Activated T-helper 2 cell treated with anti-CD3 and anti-CD28 coated beads, Interferon-gamma antibody, Interleukin-2, Interleukin-4, amounts not matched to agents 10 μg/mL and 5 μg/mL and 100 μg/mL, durations not matched to agents 14 hours and 24 hours and 36 hours (primary cell): Measurements from ENCODE around the gene NTRK2. TPM values are rescaled to one million over a fixed set of nuclear protein-coding genes. Genes with fewer than 3 reads are reported as not detected.

Experiments
- DNase-seq: peaks from one replicate; pipeline ENCODE4 v3.0.0; 2021; ENCODE audit warnings: low spot score
- H3K27ac Mint-ChIP-seq: one replicate; pipeline ENCODE4 v1.8.0; 2021; ENCODE audit warnings: mixed read lengths
- H3K27me3 Mint-ChIP-seq: one replicate; pipeline ENCODE4 v1.8.0; 2021; ENCODE audit warnings: low read depth, mixed read lengths
- H3K36me3 Mint-ChIP-seq: one replicate; pipeline ENCODE4 v1.8.0; 2021; ENCODE audit warnings: low read depth, mixed read lengths
- H3K4me1 Mint-ChIP-seq: one replicate; pipeline ENCODE4 v1.8.0; 2021; ENCODE audit warnings: low read depth, mixed read lengths
- H3K4me3 Mint-ChIP-seq: one replicate; pipeline ENCODE4 v1.8.0; 2021; ENCODE audit warnings: low read depth, mild to moderate bottlenecking, moderate library complexity, mixed read lengths
- H3K9me3 Mint-ChIP-seq: one replicate; pipeline ENCODE4 v1.8.0; 2021; ENCODE audit warnings: mixed read lengths
- intact Hi-C: fragments of 100-400 bp; cut with micrococcal nuclease; formaldehyde crosslinking; loops from one replicate; pipeline ENCODE4 v1.15.1; 2023
- total RNA-seq: library from RNA; stranded (reverse); gene quantifications from 2 replicates; pipeline ENCODE4 v1.2.3, GENCODE V29; 2022

The NTRK2 gene
- total RNA-seq, 1 donor from 2014 or later: 1.6 TPM

DNA sequence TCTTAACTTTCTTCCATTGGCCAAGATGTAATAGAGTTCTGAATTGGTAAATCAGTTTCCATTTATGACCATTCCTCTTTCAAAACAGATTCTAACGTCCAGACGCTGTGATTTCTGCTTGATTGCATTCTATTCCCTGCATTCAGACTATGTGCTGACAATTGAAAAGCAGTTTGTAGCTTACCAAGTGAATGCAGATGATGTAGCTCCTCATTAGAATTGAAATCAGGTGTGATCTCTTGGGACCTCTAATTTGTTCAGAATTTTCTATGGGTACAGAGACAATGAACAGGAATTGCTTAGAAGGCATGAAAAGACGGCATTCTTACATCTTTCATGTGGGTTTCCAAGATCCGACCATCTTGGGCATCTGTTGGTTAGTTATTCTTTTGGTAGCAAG, 191.9 kb downstream of the NTRK2 start:
- no peaks in the 10 kb centered on the region for H3K36me3 Mint-ChIP-seq
- no peaks in the 10 kb centered on the region for H3K27me3 Mint-ChIP-seq
- no peaks in the 10 kb centered on the region for H3K9me3 Mint-ChIP-seq
- DNase-seq: no peak
- intact Hi-C loops: no loop called here
- no peak overlapping the region for H3K27ac Mint-ChIP-seq
- H3K4me1 Mint-ChIP-seq: no peaks in the 10 kb centered on the region
- no peak overlapping the region for H3K4me3 Mint-ChIP-seq

DNA sequence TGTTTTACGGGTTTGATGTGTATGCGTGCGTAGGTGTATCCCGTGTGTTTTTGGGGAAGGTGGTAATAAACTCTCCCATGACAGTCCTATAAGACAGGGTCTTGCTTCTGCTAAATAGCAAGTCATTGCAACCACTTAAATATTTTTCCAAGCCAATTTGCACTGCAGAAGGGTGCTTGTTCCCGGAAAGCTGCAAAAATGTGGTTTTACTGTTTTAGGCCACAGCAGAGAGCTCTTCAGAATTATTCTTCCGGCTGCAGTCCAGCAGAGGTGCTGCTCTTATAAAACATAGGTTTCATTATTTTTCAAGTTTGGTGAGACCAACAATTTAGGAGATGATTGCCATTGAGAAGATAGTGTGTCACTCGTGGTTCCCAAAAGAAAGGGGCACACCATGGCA, 192.8 kb downstream of the NTRK2 start:
- no peaks in the 10 kb centered on the region for H3K27me3 Mint-ChIP-seq
- intact Hi-C loops: no loop called here
- no peaks in the 10 kb centered on the region for H3K36me3 Mint-ChIP-seq

DNA sequence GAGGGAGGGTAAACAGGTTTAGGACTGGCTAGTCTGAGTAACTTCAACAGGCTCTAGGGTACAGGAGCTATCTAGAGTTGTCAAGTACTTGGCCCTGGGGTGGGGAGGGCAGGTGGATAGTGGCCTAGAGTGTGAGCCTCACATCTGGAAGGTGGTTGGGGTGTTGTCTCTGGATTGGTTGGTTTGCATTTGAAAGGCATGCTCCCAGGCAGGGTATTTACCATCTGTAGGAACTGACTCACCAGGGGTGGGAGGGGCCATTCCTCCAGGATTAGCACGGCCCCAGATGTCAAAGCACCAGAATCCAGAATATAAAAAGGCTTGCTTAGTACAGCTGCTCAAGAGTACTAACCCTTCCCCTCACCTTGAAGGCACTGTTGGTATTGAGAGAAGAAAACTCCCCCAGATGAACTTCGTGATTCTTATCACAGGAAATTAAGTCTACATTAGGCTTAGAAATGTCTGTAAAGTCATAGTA, 193.3 kb downstream of the NTRK2 start:
- no peak overlapping the region for H3K27ac Mint-ChIP-seq
- DNase-seq: no peak
- H3K4me3 Mint-ChIP-seq: no peak overlapping the region
- H3K9me3 Mint-ChIP-seq: no peaks in the 10 kb centered on the region
- H3K36me3 Mint-ChIP-seq: no peaks in the 10 kb centered on the region
- H3K4me1 Mint-ChIP-seq: no peaks in the 10 kb centered on the region
- intact Hi-C loops: no loop called here
- no peaks in the 10 kb centered on the region for H3K27me3 Mint-ChIP-seq

More for the DNA sequence above, 192.8 kb downstream of the NTRK2 start:
- DNase-seq: no peak
- Mint-ChIP-seq H3K27ac (no peak overlapping the region), H3K9me3 (no peaks in the 10 kb centered on the region), H3K4me3 (no peak overlapping the region), H3K4me1 (no peaks in the 10 kb centered on the region)

DNA sequence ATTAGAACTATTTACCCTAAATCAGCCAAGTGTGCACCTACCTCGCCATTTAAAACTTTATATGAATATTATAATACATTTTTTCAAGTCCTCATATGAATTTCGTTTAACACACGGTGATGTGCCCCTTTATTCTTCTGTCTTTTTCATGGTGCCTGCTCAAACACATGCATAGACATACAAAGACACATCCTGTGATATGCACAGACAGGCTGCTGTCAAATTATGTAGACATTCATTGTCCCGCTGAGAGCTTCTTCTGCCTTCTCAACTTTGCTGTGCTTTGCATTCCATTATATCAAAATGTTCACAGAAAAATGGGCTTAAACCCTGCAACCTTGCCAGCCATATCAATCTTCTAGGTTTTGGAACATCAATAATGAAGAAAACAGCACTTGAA, 193.8 kb downstream of the NTRK2 start:
- Mint-ChIP-seq H3K36me3 (no peaks in the 10 kb centered on the region), H3K9me3 (no peaks in the 10 kb centered on the region)

DNA sequence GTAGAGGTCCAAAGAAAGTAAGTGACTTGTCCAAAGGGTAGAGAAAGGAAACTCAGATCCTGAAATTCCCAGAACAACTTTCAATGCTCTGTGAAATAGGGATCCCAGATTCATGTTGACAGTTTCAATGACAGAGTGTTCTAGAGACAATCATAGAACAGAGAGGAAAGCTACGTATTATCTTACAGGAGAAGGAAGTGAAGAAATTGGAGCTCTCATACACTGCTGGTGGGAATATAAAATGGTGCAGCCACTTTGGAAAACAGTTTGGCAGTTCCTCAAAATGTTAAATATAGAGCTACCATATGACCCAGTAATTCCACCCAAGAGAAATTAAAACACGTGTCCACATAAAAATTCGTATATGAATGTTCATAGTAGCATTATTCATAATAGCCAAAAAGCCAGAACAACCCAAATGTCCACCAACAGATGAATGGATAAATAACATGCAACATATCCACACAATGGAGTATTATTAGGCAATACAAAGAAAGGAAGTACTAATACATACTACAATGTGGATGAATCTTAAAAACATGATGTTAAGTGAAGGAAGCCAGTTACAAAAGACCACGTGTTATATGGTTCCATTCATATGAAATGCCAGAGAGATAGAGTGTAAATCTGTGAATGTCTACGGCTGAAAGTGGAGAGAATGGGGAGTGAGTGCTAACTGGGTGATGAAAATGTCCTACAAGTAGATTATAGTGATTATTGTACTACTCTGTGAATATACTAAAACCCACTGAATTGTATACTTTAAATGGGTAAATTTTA, 197.1 kb downstream of the NTRK2 start:
- no peak for DNase-seq
- H3K27ac Mint-ChIP-seq: no peak overlapping the region
- H3K4me3 Mint-ChIP-seq: no peak overlapping the region
- H3K36me3 Mint-ChIP-seq: no peaks in the 10 kb centered on the region
- intact Hi-C loops: no loop called here
- H3K9me3 Mint-ChIP-seq: no peaks in the 10 kb centered on the region
- H3K4me1 Mint-ChIP-seq: no peaks in the 10 kb centered on the region
- no peaks in the 10 kb centered on the region for H3K27me3 Mint-ChIP-seq

More for the DNA sequence above, 193.8 kb downstream of the NTRK2 start:
- Mint-ChIP-seq H3K27ac (no peak overlapping the region), H3K4me1 (no peaks in the 10 kb centered on the region), H3K27me3 (no peaks in the 10 kb centered on the region), H3K4me3 (no peak overlapping the region)
- DNase-seq: no peak
- intact Hi-C loops: no loop called here

DNA sequence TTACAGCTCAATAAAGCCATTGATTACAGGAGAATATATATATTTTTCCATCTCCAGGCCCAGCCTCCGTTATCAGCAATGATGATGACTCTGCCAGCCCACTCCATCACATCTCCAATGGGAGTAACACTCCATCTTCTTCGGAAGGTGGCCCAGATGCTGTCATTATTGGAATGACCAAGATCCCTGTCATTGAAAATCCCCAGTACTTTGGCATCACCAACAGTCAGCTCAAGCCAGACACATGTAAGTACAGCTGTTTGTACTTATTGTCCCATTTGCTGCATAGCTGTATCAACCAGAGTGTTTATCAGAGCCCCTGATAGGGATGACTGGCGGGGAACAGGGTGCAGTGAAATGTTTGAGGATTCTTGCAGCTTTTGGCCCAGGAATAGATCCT, 197.7 kb downstream of the NTRK2 start:
- intact Hi-C loops: no loop called here
- H3K4me1 Mint-ChIP-seq: no peaks in the 10 kb centered on the region

DNA sequence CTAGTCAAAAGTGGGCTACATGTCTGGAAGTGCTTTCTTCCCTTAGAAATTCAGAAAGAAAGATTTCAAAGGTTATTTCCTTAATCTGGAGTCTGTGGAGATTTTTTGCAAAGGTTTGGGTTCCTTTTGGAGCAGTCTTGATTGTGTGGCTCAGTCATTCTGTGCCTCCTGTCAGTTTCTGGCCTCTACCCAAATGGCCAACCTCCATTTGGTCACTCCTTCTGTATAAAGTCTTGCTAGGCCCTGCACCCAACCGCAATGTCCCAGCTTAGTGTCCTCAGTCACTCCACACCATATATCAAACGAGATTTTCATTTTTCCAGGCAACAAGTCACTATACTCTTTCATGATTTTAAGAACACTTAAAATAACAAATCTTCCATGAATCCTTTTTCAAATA, 199.6 kb downstream of the NTRK2 start:
- Mint-ChIP-seq H3K4me1 (no peaks in the 10 kb centered on the region), H3K4me3 (no peak overlapping the region), H3K36me3 (no peaks in the 10 kb centered on the region), H3K27me3 (no peaks in the 10 kb centered on the region), H3K27ac (no peak overlapping the region), H3K9me3 (no peaks in the 10 kb centered on the region)
- DNase-seq: no peak
- intact Hi-C loops: no loop called here

More for the DNA sequence above, 197.7 kb downstream of the NTRK2 start:
- DNase-seq: no peak
- H3K27ac Mint-ChIP-seq: no peak overlapping the region
- no peaks in the 10 kb centered on the region for H3K27me3 Mint-ChIP-seq
- no peak overlapping the region for H3K4me3 Mint-ChIP-seq
- no peaks in the 10 kb centered on the region for H3K36me3 Mint-ChIP-seq
- H3K9me3 Mint-ChIP-seq: no peaks in the 10 kb centered on the region

DNA sequence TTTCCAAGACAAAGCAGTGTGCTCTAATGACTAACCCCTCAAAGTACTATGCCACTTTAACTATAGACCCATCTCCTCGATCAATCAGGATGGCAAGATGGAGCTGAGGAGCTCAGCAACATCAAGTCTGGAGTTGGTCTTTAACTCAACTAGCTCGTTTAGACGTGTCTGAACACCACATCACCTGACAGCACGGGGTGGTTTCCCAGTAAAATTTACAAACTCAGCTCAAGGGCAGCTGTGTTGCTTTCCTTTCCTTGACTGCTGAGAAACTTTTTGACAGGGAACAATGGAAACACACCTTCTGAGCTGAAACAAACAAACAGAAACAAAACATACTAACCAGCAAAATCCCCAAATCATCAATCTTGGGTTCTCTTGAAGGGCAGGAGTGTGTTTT, 202.5 kb downstream of the NTRK2 start:
- H3K27ac Mint-ChIP-seq: no peak overlapping the region
- no peaks in the 10 kb centered on the region for H3K9me3 Mint-ChIP-seq
- H3K4me1 Mint-ChIP-seq: peaks cover 1% of the 10 kb centered on the region
- DNase-seq: no peak
- H3K27me3 Mint-ChIP-seq: no peaks in the 10 kb centered on the region
- intact Hi-C loops: no loop called here
- H3K4me3 Mint-ChIP-seq: no peak overlapping the region
- no peaks in the 10 kb centered on the region for H3K36me3 Mint-ChIP-seq

DNA sequence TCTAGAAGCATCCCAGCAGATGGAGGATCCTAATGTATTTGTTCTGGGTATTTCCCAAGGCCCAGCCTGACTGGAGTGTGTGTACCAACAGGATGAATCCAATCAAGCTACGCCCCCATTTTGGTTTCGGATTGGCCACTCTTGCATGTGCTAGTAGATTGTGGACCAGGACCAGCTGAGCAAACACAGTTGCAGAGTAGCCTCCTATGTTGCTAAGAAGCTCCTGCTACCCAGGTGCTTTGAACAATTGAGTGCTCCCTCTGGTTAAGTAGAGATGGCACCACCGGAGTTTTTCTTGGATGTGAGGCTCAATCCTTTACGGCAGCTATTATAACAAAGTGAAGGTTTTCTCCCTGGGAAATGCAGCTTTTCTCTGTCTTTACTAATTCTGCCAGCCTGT, 204.5 kb downstream of the NTRK2 start:
- no peak overlapping the region for H3K27ac Mint-ChIP-seq
- intact Hi-C loops: no loop called here
- H3K27me3 Mint-ChIP-seq: no peaks in the 10 kb centered on the region
- no peaks in the 10 kb centered on the region for H3K9me3 Mint-ChIP-seq
- H3K4me3 Mint-ChIP-seq: no peak overlapping the region
- DNase-seq: no peak
- H3K36me3 Mint-ChIP-seq: no peaks in the 10 kb centered on the region
- peaks cover 1% of the 10 kb centered on the region for H3K4me1 Mint-ChIP-seq

DNA sequence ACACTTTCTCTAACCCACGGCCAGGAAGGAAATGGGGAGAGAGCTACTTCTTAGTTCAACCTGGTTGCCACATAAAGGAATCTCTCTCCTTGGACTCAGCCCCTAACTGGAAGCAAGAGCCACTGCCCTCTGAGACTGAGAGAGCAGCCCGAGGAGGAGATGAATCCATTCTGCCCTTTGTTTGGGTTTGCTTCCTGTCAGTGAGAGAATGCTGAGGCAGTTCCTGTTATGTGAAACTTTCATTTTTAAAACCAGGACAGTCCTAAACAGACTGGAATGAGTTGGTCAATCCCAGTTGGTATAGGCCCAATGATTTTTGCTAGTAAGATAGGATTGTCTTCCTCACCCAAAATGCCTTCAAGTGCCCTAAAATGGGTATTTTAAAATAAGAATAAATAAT, 205.1 kb downstream of the NTRK2 start:
- no peaks in the 10 kb centered on the region for H3K36me3 Mint-ChIP-seq
- H3K9me3 Mint-ChIP-seq: no peaks in the 10 kb centered on the region
- no peak overlapping the region for H3K27ac Mint-ChIP-seq
- no peak for DNase-seq
- no peaks in the 10 kb centered on the region for H3K27me3 Mint-ChIP-seq
- peaks cover 1% of the 10 kb centered on the region for H3K4me1 Mint-ChIP-seq
- intact Hi-C loops: no loop called here
- no peak overlapping the region for H3K4me3 Mint-ChIP-seq

DNA sequence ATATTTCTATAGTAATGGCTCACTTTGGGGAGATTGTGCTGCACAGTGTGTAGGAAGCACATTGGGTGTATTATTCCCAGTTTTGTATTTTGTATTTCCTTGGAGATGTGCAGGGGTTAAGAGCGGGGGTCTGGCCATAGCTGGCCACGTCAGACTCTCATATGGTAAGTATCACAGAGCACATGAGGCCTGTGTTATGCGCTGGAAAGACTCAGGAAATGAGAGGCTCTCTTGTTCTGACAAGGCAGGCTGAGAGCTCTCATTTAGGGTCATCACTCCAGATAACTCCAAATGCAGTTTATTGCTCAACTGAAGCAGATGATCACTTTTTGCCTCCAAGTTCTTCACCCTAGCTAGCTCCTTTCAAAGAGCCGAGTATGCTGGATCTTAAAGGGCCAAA, 205.7 kb downstream of the NTRK2 start:
- Mint-ChIP-seq H3K27ac (no peak overlapping the region), H3K27me3 (no peaks in the 10 kb centered on the region), H3K4me3 (no peak overlapping the region), H3K9me3 (no peaks in the 10 kb centered on the region), H3K36me3 (no peaks in the 10 kb centered on the region), H3K4me1 (peaks cover 1% of the 10 kb centered on the region)
- DNase-seq: no peak
- intact Hi-C loops: no loop called here

DNA sequence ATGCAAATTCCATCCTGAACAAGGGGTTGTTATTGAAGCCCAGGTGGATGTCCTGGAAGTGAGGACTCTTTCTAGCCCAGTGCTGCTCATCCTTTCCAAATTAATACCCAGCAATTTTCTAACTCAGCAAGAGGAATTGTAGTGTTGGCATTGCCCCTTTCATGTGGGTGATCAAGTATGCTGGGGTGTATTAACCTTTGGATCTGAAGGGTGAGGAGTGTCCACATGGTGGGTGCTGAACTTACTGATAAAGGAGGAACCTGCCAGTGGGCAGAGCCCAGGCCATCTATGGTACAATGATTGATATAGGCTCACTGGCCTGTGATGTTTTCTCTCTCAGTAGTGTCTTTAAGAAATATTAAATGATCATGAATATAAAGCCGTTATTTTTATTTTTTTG, 210.1 kb downstream of the NTRK2 start:
- intact Hi-C loops: no loop called here
- DNase-seq: no peak
- Mint-ChIP-seq H3K27me3 (no peaks in the 10 kb centered on the region), H3K4me1 (peaks cover 1% of the 10 kb centered on the region), H3K4me3 (no peak overlapping the region), H3K36me3 (no peaks in the 10 kb centered on the region), H3K27ac (no peak overlapping the region), H3K9me3 (no peaks in the 10 kb centered on the region)

DNA sequence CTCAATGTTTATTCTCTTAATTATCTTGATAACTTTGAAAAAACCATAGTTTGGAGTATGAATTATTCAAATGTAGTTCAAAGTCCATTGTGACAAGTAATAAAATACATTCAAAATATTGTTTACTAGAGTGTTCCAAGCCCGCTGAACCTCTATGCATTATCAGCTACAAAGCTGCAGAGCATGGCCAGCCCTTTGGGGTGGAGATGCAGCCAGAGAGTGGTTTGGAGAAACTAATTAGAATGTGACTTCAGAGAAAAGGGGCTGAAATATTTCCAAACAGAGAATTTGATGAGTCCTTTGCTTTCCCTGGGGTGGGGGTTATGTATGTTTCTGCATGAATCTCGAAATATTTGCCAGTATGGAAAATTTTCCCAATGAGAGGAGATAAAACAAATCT, 211.3 kb downstream of the NTRK2 start:
- Mint-ChIP-seq H3K27me3 (no peaks in the 10 kb centered on the region), H3K27ac (no peak overlapping the region)

DNA sequence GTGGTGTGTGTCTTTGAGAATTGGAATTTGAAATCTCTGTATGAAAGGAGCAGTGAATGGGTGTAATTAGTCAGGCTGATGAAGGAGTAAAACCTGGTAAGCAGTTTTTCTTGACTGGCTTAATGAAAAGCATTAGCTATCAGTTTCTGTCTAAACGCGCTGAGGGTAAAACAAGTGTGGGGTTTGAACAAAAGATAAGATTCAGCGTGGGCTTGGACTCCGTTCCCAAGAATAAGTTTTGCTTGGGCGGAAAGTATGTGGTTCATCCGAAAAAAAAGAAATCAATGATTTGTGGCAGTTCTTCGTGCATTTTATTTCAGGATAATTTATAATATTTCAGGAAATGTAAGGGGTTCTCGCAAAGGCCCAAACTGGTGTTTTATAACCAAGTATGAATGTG, 217.3 kb downstream of the NTRK2 start:
- Mint-ChIP-seq H3K27ac (no peak overlapping the region), H3K4me1 (no peaks in the 10 kb centered on the region), H3K4me3 (no peak overlapping the region), H3K36me3 (no peaks in the 10 kb centered on the region), H3K9me3 (no peaks in the 10 kb centered on the region), H3K27me3 (no peaks in the 10 kb centered on the region)
- DNase-seq: no peak
- intact Hi-C loops: no loop called here

More for the DNA sequence above, 211.3 kb downstream of the NTRK2 start:
- H3K4me3 Mint-ChIP-seq: no peak overlapping the region
- no peak for DNase-seq
- intact Hi-C loops: no loop called here
- H3K36me3 Mint-ChIP-seq: no peaks in the 10 kb centered on the region
- H3K9me3 Mint-ChIP-seq: no peaks in the 10 kb centered on the region
- no peaks in the 10 kb centered on the region for H3K4me1 Mint-ChIP-seq
